ENCODE results near the gene PRR16. TPM values are rescaled to one million over a fixed set of nuclear protein-coding genes. Genes with fewer than 3 reads are reported as not detected.

The PRR16 gene
- total RNA-seq, 1 experiment from 2014 or later, result 0.42 TPM

- ChIA-PET POLR2A (interaction anchor here (0.7 kb wide), 1 partner anchor 19 kb away, joined by 3 read pairs; no protein-coding TSS in a partner anchor), CTCF (no interaction called here)
- Mint-ChIP-seq H3K4me3 (no peak overlapping the region), H3K27me3 (ENCODE audit: low read depth) (no peaks in the 10 kb centered on the region), H3K4me1 (0 out of 2 replicates have a peak, but pooled peaks cover 5% of the 10 kb centered on the region), H3K9me3 (peaks cover 4% of the 10 kb centered on the region), H3K36me3 (peaks cover 2% of the 10 kb centered on the region; the same call in 1 of the 2 replicates), H3K27ac (no peak overlapping the region)
- ATAC-seq (no peak), DNase-seq (ENCODE audit: low spot score) (no peak)
- TF ChIP-seq SP1 (CRISPR knock-in tag; conservative IDR thresholded peaks at IDR 0.05), result no peak
- no peak for TF ChIP-seq ZNF671 (CRISPR knock-in tag; IDR thresholded peaks at IDR 0.05)
- no peak for TF ChIP-seq ZNF121 (CRISPR knock-in tag; IDR thresholded peaks at IDR 0.05)
- no peak for TF ChIP-seq ATF6 (CRISPR knock-in tag; IDR thresholded peaks at IDR 0.05)
- no peak for TF ChIP-seq RELA (CRISPR knock-in tag; IDR thresholded peaks at IDR 0.05; ENCODE audit: borderline replicate concordance)
- no peak for TF ChIP-seq FOXK1 (CRISPR knock-in tag; IDR thresholded peaks at IDR 0.05)
- TF ChIP-seq FOXP1 (CRISPR knock-in tag; IDR thresholded peaks at IDR 0.05; ENCODE audit: borderline replicate concordance), result no peak
- TF ChIP-seq IRF2 (CRISPR knock-in tag; IDR thresholded peaks at IDR 0.05; ENCODE audit: borderline replicate concordance, low read depth), result no peak
- no peak for TF ChIP-seq ZNF416 (CRISPR knock-in tag; IDR thresholded peaks at IDR 0.05)
- TF ChIP-seq ETV6 (CRISPR knock-in tag; IDR thresholded peaks at IDR 0.05), result no peak
- no peak for TF ChIP-seq NFYB (CRISPR knock-in tag; conservative IDR thresholded peaks at IDR 0.05; ENCODE audit: low read depth)
- TF ChIP-seq FOXJ3 (CRISPR knock-in tag; IDR thresholded peaks at IDR 0.05; ENCODE audit: borderline replicate concordance), result no peak
- no peak for TF ChIP-seq CREB1 (CRISPR knock-in tag; IDR thresholded peaks at IDR 0.05)
- no peak for TF ChIP-seq ESRRA (CRISPR knock-in tag; IDR thresholded peaks at IDR 0.05; ENCODE audit: borderline replicate concordance)
- TF ChIP-seq, protein P1, sequence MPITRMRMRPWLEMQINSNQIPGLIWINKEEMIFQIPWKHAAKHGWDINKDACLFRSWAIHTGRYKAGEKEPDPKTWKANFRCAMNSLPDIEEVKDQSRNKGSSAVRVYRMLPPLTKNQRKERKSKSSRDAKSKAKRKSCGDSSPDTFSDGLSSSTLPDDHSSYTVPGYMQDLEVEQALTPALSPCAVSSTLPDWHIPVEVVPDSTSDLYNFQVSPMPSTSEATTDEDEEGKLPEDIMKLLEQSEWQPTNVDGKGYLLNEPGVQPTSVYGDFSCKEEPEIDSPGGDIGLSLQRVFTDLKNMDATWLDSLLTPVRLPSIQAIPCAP (CRISPR knock-in tag; IDR thresholded peaks at IDR 0.05), result no peak
- TF ChIP-seq RORB (CRISPR knock-in tag; IDR thresholded peaks at IDR 0.05), result no peak
- no peak for TF ChIP-seq MAX (CRISPR knock-in tag; IDR thresholded peaks at IDR 0.05)
- no peak for TF ChIP-seq TCF7 (CRISPR knock-in tag; IDR thresholded peaks at IDR 0.05; ENCODE audit: low read depth)
Observed at GRCh38 chr5:120499876-120500563, 35.9 kb downstream of the PRR16 start.

DNA sequence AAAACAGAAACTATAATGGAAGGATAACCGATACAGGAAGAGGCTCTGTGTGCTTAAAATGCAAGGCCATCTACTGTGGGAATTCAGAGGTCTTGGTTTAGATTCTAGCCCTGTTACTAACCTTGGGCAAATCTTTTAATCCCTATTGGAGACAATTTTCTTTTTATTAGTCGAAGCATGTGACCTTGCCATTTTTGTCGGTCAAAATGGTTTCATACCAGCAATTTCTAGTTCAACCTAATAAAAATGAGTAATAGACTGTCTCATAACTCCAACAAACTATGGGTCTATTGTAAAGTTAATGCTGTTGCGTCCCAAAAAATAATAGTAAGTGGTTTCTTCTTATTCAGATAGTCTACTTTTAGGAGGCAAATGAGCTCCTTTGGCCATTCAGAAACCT, 38.4 kb downstream of the PRR16 start:
- H3K27me3 Mint-ChIP-seq (ENCODE audit: low read depth), result no peaks in the 10 kb centered on the region
- peaks cover 7% of the 10 kb centered on the region; the same call in 1 of the 2 replicates for H3K4me1 Mint-ChIP-seq
- ATAC-seq (no peak), DNase-seq (ENCODE audit: low spot score) (no peak)
- ChIA-PET CTCF (no interaction called here), POLR2A (no interaction called here)
- H3K9me3 Mint-ChIP-seq, result peaks cover 4% of the 10 kb centered on the region
- H3K36me3 Mint-ChIP-seq, result peaks cover 2% of the 10 kb centered on the region; the same call in 1 of the 2 replicates
- no peak overlapping the region for H3K27ac Mint-ChIP-seq
- no peak overlapping the region for H3K4me3 Mint-ChIP-seq
- TF ChIP-seq OVOL2 (CRISPR knock-in tag; IDR thresholded peaks at IDR 0.05; ENCODE audit: borderline replicate concordance) (no peak), CDX4 (CRISPR knock-in tag; IDR thresholded peaks at IDR 0.05; ENCODE audit: borderline replicate concordance) (no peak), ZNF671 (CRISPR knock-in tag; IDR thresholded peaks at IDR 0.05) (no peak), GRHL2 (CRISPR knock-in tag; IDR thresholded peaks at IDR 0.05; ENCODE audit: insufficient replicate concordance, severe bottlenecking) (no peak), USF1 (CRISPR knock-in tag; IDR thresholded peaks at IDR 0.05) (no peak), AR (CRISPR knock-in tag; IDR thresholded peaks at IDR 0.05) (no peak)
- TF ChIP-seq, protein P2, sequence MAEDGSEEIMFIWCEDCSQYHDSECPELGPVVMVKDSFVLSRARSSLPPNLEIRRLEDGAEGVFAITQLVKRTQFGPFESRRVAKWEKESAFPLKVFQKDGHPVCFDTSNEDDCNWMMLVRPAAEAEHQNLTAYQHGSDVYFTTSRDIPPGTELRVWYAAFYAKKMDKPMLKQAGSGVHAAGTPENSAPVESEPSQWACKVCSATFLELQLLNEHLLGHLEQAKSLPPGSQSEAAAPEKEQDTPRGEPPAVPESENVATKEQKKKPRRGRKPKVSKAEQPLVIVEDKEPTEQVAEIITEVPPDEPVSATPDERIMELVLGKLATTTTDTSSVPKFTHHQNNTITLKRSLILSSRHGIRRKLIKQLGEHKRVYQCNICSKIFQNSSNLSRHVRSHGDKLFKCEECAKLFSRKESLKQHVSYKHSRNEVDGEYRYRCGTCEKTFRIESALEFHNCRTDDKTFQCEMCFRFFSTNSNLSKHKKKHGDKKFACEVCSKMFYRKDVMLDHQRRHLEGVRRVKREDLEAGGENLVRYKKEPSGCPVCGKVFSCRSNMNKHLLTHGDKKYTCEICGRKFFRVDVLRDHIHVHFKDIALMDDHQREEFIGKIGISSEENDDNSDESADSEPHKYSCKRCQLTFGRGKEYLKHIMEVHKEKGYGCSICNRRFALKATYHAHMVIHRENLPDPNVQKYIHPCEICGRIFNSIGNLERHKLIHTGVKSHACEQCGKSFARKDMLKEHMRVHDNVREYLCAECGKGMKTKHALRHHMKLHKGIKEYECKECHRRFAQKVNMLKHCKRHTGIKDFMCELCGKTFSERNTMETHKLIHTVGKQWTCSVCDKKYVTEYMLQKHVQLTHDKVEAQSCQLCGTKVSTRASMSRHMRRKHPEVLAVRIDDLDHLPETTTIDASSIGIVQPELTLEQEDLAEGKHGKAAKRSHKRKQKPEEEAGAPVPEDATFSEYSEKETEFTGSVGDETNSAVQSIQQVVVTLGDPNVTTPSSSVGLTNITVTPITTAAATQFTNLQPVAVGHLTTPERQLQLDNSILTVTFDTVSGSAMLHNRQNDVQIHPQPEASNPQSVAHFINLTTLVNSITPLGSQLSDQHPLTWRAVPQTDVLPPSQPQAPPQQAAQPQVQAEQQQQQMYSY (CRISPR knock-in tag; IDR thresholded peaks at IDR 0.05), result no peak

Data from WTC11 (cell line).